GM18505 (cell line): ENCODE data around the gene PPP2R2C.

Experiments used
- ATAC-seq: cut with Tn5 transposase; IDR thresholded peaks from one replicate; pipeline ENCODE4 v1.9.1; 2021; ENCODE audit not compliant: unreplicated experiment
- POLR2A ChIP-seq: IDR thresholded peaks from 4 replicates; pipeline ENCODE4 v1.6.1; 2011; ENCODE audit warnings: borderline replicate concordance; ENCODE audit not compliant: insufficient read depth, insufficient read length; ENCODE audit errors: extremely low read depth

PPP2R2C gene

DNA sequence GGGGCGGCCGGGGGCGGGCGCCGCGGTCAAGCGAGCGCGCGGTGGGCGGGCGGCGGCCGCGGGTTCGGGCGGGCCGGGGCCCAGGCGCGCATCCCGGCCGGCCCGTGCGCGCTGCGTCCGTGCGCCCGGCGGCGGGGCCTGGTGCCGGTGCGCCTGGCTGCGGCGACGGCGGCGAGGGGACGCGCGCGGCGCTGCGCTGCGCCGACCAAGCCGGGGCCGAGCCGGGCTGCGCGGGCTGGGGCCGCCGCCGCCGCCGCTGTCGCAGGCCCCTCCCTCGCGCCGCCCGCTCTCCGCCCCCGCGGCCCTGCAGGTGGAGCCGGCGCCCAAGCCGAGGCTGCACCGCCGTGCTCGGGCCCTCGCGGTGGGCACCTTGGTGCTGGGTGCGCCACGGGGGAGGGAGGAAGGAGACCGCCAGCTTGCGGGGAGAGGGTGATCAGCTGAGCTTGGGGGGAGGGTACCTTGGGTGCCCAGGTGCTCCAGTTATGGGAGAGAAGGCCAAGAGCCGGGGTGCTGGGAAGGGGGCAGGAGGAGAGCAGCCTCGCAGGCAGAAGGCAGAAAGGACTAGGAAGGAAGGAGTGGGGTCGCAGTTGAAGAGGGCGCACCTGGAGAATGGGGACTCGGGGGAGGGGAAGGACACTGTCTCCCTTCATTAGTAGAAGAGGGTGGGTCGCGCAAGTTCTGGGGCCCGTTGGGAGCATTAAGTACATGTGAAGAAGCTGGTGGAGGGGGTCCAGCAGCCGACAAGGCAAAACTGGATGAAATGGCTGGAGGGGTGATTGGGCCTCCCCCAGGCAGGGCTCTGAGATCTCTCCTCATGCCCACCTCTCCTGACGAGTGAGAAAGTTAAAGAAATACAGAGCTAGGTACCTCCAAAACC is at the start of gene PPP2R2C:
TSS of gene PPP2R2C (minus strand) at position 228 of the 877 bp plus-strand sequence. CDS start 385 bp downstream, outside the sequence.
- ATAC-seq, result no peak
- no peak for TF ChIP-seq POLR2A

DNA sequence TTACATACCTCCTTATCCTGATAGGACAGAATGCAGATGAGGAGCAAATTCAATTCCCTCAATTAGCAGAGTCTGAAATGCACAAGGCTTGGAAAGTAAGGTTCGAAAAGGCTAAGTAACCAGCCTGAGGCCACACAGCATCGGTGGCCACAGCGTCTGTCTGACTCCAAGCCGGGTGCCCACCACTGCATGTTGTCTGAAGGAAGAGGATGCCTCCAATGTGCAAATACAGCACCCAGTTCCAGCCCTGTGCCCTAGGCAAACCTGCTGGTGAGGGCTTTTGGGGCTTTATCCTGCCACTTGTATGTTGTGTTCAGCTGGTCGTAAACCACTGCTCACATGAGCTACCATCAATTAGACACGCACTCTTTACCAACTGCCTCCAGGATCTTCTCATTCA is 48.6 kb upstream of the PPP2R2C start:
- TF ChIP-seq POLR2A, result no peak

DNA sequence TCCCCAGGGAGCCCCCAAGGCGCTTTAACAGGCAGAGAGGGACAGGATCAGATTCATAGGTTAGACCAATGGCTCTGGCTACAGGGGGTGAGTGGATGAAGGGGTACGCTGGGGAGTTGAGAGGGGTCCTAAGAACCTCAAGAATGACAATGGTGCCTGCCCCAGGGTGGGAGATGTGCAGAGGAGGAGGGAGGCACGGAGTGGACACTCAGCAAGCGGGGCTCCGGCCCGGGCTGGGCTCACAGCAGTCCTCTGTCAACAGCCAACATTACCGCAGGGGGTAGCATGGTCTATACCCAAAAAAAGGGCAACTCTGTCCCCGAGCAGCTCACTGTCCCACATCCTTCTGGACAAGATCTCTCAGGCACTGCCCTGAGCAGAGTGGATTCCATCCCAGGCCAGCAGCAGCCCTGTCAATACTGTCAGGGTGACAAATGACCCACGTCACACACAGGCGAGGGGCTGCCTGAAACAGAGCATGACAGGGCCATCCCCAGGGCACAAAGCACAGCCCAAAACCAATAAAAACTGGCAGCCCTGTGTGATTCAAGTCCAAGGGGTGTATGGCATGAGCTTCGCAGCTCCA is 47.7 kb upstream of the PPP2R2C start:
- no peak for ATAC-seq
- no peak for TF ChIP-seq POLR2A

More for the DNA sequence above, 48.6 kb upstream of the PPP2R2C start:
- no peak for ATAC-seq

GRCh38 chr4:6517171-6517570 is 44.8 kb upstream of the PPP2R2C start:
- ATAC-seq, result no peak
- TF ChIP-seq POLR2A, result no peak

DNA sequence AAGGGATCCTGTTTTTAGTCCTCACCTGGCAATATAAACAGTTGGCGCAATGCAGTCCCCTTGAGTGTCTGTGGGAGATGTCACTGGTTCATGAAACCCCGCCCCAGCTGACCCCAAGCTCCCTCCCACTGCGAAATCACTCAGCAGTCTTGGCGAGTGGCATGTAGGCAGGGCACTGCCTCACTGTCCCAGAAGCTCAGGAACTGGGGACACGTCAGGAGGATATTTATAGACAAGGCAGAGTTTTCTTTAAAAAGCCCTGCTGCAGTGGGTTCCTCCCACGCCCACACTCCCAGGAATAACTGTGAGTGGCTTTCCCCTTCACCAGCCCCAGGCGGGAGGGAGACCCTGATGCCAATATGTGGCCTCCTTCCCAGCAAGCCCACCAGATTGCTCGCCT is 44.3 kb upstream of the PPP2R2C start:
- ATAC-seq, result no peak
- no peak for TF ChIP-seq POLR2A

GRCh38 chr4:6516281-6516680 is 43.9 kb upstream of the PPP2R2C start:
- no peak for TF ChIP-seq POLR2A
- no peak for ATAC-seq

GRCh38 chr4:6513678-6514077 is 41.3 kb upstream of the PPP2R2C start:
- TF ChIP-seq POLR2A, result no peak
- ATAC-seq, result no peak

DNA sequence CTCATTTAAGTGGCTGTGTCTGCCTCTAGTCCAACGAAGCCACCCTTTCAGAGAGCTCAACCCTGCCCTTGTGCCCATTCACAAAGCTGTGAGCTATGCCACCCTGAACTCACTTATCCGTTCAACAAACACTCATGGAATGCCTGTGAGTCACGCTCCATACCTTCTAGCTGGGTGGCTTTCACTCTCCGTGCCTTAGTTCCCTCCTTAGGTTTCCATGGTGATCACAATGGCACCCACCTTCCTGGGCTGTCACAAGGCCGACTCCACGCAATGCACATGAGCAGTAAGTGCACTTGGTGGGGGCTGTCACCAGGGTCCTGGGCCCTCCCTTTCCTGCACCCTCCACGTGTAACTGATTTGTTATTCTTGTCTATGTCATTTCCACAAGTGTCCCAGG is 37.2 kb upstream of the PPP2R2C start:
- no peak for ATAC-seq
- TF ChIP-seq POLR2A, result no peak

DNA sequence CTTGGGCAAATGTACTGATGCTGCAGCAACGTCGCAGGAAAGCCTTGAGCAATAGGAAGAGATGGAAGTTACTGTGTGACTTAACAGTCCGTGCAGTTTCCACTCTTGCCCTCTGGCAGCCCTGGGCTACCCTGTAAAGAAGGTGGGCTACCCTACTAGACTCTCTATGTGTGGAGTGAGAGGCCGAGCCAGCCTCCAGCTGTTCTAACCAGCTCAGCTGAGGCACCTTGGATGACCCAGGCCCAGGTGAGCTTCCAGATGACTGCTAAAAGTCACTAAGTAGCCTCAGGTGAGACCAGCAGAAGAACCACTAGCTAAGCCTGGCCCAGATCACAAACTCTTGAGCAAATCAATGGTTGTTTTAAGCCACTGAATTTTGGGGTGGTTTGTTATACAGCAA is 34.9 kb upstream of the PPP2R2C start:
- no peak for TF ChIP-seq POLR2A
- no peak for ATAC-seq

- TF ChIP-seq POLR2A, result no peak
- no peak for ATAC-seq
These were observed 34.3 kb upstream of the PPP2R2C start for GRCh38 chr4:6506616-6507140.

DNA sequence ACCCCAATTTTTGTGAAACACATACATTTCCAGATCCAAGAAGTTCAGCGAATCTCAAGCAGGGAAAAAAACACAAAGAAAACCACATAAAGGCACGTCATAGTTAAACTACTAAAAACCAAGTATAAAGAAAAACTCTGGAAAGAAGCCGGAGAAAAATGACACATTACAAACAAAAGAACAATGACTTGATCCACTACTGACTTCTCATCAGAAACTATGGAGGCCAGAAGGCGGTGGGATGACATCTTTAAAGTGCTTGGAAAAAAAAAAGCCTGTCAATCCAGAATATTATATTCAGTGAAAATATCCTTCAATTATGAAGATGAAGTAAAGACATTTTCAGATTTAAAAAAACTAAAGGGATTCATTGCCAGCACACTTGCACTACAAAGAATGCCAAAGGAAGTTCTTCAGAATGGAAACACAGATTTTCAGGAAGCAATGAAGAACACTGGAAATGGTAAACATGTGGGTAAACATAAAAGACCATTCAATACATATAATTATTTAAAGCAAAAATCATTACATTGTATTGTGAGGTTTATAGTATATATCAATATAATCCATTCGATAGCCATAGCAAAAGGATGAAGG is 32.6 kb upstream of the PPP2R2C start:
- no peak for TF ChIP-seq POLR2A
- no peak for ATAC-seq

- no peak for TF ChIP-seq POLR2A
- no peak for ATAC-seq
These were observed 30.5 kb upstream of the PPP2R2C start for GRCh38 chr4:6502747-6503465.

DNA sequence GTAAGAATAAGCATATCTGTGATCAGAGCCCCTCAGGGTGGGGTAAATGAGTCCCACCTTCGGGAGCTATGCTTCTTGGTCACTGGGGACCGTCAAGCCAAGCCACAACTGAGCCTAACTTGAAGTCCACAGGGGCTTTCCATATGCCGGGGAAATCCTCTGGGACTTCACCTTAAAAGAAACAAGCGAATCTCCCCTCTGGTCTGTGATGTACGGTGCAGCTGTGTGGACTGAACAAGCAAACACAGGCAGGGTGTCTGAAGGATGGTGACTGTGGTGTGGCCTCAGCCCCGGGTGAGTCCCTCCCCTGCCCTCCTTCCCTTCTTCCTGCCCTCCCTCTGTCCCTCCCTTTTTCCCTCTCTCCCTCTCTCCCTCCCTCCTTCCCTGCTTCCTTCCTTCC is 29.7 kb upstream of the PPP2R2C start:
- ATAC-seq, result no peak
- TF ChIP-seq POLR2A, result no peak
